Right atrium auricular region (tissue), 2 donors: ENCODE data around the gene THAP12. TPM values are rescaled to one million over a fixed set of nuclear protein-coding genes. Genes with fewer than 3 reads are reported as not detected.

Source experiments
- DNase-seq: peaks from one replicate; pipeline ENCODE4 v3.0.0-alpha.2; 2019; ENCODE audit warnings: low spot score
- H3K27ac ChIP-seq, 2 donors: fragments of 200-600 bp; sonication (generic); 1 replicate in 1 of 2; 2 replicates in 1 of 2; pipeline ENCODE4 v1.5.1; 2016 to 2019
- H3K27me3 ChIP-seq, 2 donors: fragments of 200-600 bp; sonication (generic); one replicate each; pipeline versions ENCODE4 v1.5.1 to v1.6.0; 2017 to 2019
- H3K36me3 ChIP-seq: fragments of 200-600 bp; sonication (generic); one replicate; pipeline ENCODE4 v1.5.1; 2016
- H3K4me1 ChIP-seq, 2 donors: fragments of 200-600 bp; sonication (generic); one replicate each; pipeline versions ENCODE4 v1.5.1 to v1.6.0; 2017 to 2019
- H3K4me3 ChIP-seq, 2 donors: fragments of 200-600 bp; sonication (generic); 1 replicate in 1 of 2; 2 replicates in 1 of 2; pipeline ENCODE4 v1.5.1; 2017 to 2019; ENCODE audit warnings: mild to moderate bottlenecking in 1 of 2, moderate library complexity in 1 of 2
- H3K9me3 ChIP-seq, 2 donors: fragments of 200-600 bp; sonication (generic); one replicate each; pipeline ENCODE4 v1.5.1; 2019
- CTCF ChIP-seq, 2 donors: fragments of 200-600 bp; sonication (generic); IDR thresholded peaks; one replicate each; pipeline ENCODE4 v1.5.1; 2019; ENCODE audit warnings: antibody characterized with exemption in 2 of 2
- total RNA-seq, 2 donors: library from RNA; depleted of rRNA; stranded (reverse); fragments of >200 nt; gene quantifications; one replicate each; pipeline ENCODE4 v1.1.0, GENCODE V29; 2016

Gene THAP12
- total RNA-seq, 2 donors from 2014 or later, result 15.1 to 16.2 TPM

- no peak overlapping the region for H3K27ac ChIP-seq
- H3K4me1 ChIP-seq, result peaks cover 0 to 15% of the 10 kb centered on the region in 2 donors
- H3K4me3 ChIP-seq, result no peak overlapping the region
Measured at GRCh38 chr11:76307396-76307795, 73.5 kb downstream of the THAP12 start.

GRCh38 chr11:76303399-76303798 lies 77.5 kb downstream of the THAP12 start:
- Histone ChIP-seq H3K27ac (no peak overlapping the region), H3K9me3 (no peaks in the 10 kb centered on the region), H3K27me3 (no peaks in the 10 kb centered on the region), H3K4me3 (no peak overlapping the region), H3K4me1 (peaks cover 0 to 15% of the 10 kb centered on the region in 2 donors), H3K36me3 (no peaks in the 10 kb centered on the region)
- TF ChIP-seq CTCF (IDR thresholded peaks at IDR 0.05), result no peak
- DNase-seq, result no peak

More at GRCh38 chr11:76307396-76307795, 73.5 kb downstream of the THAP12 start:
- Histone ChIP-seq H3K9me3 (no peaks in the 10 kb centered on the region), H3K36me3 (no peaks in the 10 kb centered on the region), H3K27me3 (no peaks in the 10 kb centered on the region)
- no peak for DNase-seq
- TF ChIP-seq CTCF (IDR thresholded peaks at IDR 0.05), result no peak

GRCh38 chr11:76302996-76303395 lies 77.9 kb downstream of the THAP12 start:
- Histone ChIP-seq H3K27ac (no peak overlapping the region), H3K4me3 (no peak overlapping the region), H3K4me1 (peaks cover 0 to 15% of the 10 kb centered on the region in 2 donors), H3K9me3 (no peaks in the 10 kb centered on the region), H3K36me3 (no peaks in the 10 kb centered on the region), H3K27me3 (no peaks in the 10 kb centered on the region)
- no peak for TF ChIP-seq CTCF (IDR thresholded peaks at IDR 0.05)
- no peak for DNase-seq

Other genes with a start within 250 kb of the THAP12 start
- gene WNT11, start 174.6 kb downstream of the THAP12 start, total RNA-seq, result 1 to 10 TPM; 1.6 to 6.8 TPM
- under 1 TPM; 0.89 to 0.90 TPM for gene GVQW3, start 191 bp upstream of the THAP12 start, total RNA-seq
- 10 to 100 TPM; 31.4 to 35.9 TPM for gene EMSY, start 63.9 kb upstream of the THAP12 start, total RNA-seq